Ovary (tissue), 3 donors: ENCODE measurements around the gene ITPKC.

ENCODE experiments used
- CTCF ChIP-seq, 3 donors: fragments of 450-650 bp in 2 of 3; fragments of 200-600 bp in 1 of 3; IDR thresholded peaks; one replicate each; pipeline versions ENCODE4 v1.5.1 to v1.8.0; 2016 to 2022; ENCODE audit warnings: antibody characterized with exemption in 3 of 3, mild to moderate bottlenecking in 1 of 3
- EP300 ChIP-seq: sonication (generic); formaldehyde crosslinking; IDR thresholded peaks from one replicate; pipeline ENCODE4 v1.6.1; 2017; ENCODE audit warnings: antibody characterized with exemption
- POLR2A ChIP-seq: fragments of 450-650 bp; IDR thresholded peaks from one replicate; pipeline ENCODE4 v1.6.1; 2017; ENCODE audit warnings: antibody characterized with exemption, mild to moderate bottlenecking, moderate library complexity
- donor health status: DM: no; HTN: no; CAD: no.

DNA sequence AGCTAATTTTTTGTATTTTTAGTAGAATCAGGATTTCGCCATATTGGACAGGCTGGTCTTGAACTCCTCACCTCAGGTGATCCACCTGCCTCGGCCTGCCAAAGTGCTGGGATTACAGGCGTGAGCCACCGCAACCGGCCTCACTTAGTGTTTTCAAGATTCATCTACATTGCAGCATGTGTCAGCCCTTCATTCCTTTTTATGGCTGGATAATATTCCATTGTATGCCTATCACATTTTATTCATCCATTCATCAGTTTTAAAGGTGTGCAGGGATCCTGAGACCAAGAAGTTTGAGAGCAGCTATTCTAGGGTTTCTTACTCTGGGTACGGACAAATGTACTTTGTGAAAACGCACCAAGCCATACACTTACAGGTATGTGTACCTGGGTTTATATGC is 9.3 kb upstream of the ITPKC start:
- TF ChIP-seq CTCF (IDR thresholded peaks at IDR 0.05) = no peak
- no peak for TF ChIP-seq POLR2A
- TF ChIP-seq EP300 = no peak
